Measurements from ENCODE around the gene HECA.
"Not testable (repeated sequence)": the region's sequence is repeated elsewhere in the genome, so short reads cannot be mapped to it uniquely, and the experiment has no call there.

The HECA gene

GRCh38 chr6:139219271-139219729 is 84.4 kb downstream of the HECA start:
- no peaks in the 10 kb centered on the region for H3K9me2 ChIP-seq (replicated peaks; ENCODE audit: insufficient read depth, low read length)
- H3K9me3 ChIP-seq (replicated peaks; ENCODE audit: insufficient read depth, low read length) = no peaks in the 10 kb centered on the region
- H3F3A ChIP-seq (ENCODE audit: insufficient read depth, low read length) = peaks cover 20% of the 10 kb centered on the region
- H3K4me3 ChIP-seq (ENCODE audit: low read length) = peak overlapping the region; percentile 42
- H3K27me3 ChIP-seq (replicated peaks; ENCODE audit: insufficient read depth, low read length) = no peaks in the 10 kb centered on the region
- peak overlapping the region; percentile 67 for H2AFZ ChIP-seq (ENCODE audit: low read length)
- peak overlapping the region; percentile 39 for H3K9ac ChIP-seq (ENCODE audit: low read length)
- H3K4me2 ChIP-seq (ENCODE audit: low read depth, low read length) = peak overlapping the region; percentile 64
- peaks cover 18% of the 10 kb centered on the region for H3K4me1 ChIP-seq (ENCODE audit: low read length)
- H3K27ac ChIP-seq (ENCODE audit: low read length) = peak overlapping the region; percentile 80
- peak; percentile 92 for TF ChIP-seq CTCF (IDR thresholded peaks at IDR 0.05; ENCODE audit: low read length)
- no peak for TF ChIP-seq EZH2phosphoT487 (IDR thresholded peaks at IDR 0.05; ENCODE audit: low read length)
- no peak for TF ChIP-seq EZH2 (optimal IDR thresholded peaks at IDR 0.05; ENCODE audit: low read depth, low read length)
- no peaks in the 10 kb centered on the region for H3K36me3 ChIP-seq (replicated peaks; ENCODE audit: insufficient read depth, low read length)
- no peaks in the 10 kb centered on the region for H4K20me1 ChIP-seq (ENCODE audit: insufficient read depth, low read length)
- peak; percentile 94 for DNase-seq
- no peaks in the 10 kb centered on the region for H3K79me2 ChIP-seq (ENCODE audit: low read length)

- Histone ChIP-seq H3K4me1 (ENCODE audit: low read length) (peaks cover 18% of the 10 kb centered on the region), H3K4me3 (ENCODE audit: low read length) (peak overlapping the region; percentile 42), H3F3A (ENCODE audit: insufficient read depth, low read length) (peaks cover 20% of the 10 kb centered on the region), H4K20me1 (ENCODE audit: insufficient read depth, low read length) (no peaks in the 10 kb centered on the region), H3K36me3 (replicated peaks; ENCODE audit: insufficient read depth, low read length) (no peaks in the 10 kb centered on the region), H3K4me2 (ENCODE audit: low read depth, low read length) (peak overlapping the region; percentile 64), H3K27ac (ENCODE audit: low read length) (peak overlapping the region; percentile 80), H3K9me2 (replicated peaks; ENCODE audit: insufficient read depth, low read length) (no peaks in the 10 kb centered on the region), H3K9me3 (replicated peaks; ENCODE audit: insufficient read depth, low read length) (no peaks in the 10 kb centered on the region), H3K27me3 (replicated peaks; ENCODE audit: insufficient read depth, low read length) (no peaks in the 10 kb centered on the region), H3K9ac (ENCODE audit: low read length) (peak overlapping the region; percentile 39), H3K79me2 (ENCODE audit: low read length) (no peaks in the 10 kb centered on the region), H2AFZ (ENCODE audit: low read length) (peak overlapping the region; percentile 59)
- no peak for TF ChIP-seq CTCF (IDR thresholded peaks at IDR 0.05; ENCODE audit: low read length)
- TF ChIP-seq EZH2phosphoT487 (IDR thresholded peaks at IDR 0.05; ENCODE audit: low read length) = no peak
- TF ChIP-seq EZH2 (optimal IDR thresholded peaks at IDR 0.05; ENCODE audit: low read depth, low read length) = no peak
- peak; percentile 32 for DNase-seq
Observed at GRCh38 chr6:139219746-139220145, 84.9 kb downstream of the HECA start.

- DNase-seq; H3K27me3 ChIP-seq (replicated peaks; ENCODE audit: insufficient read depth, low read length); H3K9me3 ChIP-seq (replicated peaks; ENCODE audit: insufficient read depth, low read length); H2AFZ ChIP-seq (ENCODE audit: low read length); H3K4me3 ChIP-seq (ENCODE audit: low read length); H3K27ac ChIP-seq (ENCODE audit: low read length); H3K36me3 ChIP-seq (replicated peaks; ENCODE audit: insufficient read depth, low read length); H3K9me2 ChIP-seq (replicated peaks; ENCODE audit: insufficient read depth, low read length); H3K79me2 ChIP-seq (ENCODE audit: low read length); H4K20me1 ChIP-seq (ENCODE audit: insufficient read depth, low read length); H3K9ac ChIP-seq (ENCODE audit: low read length); H3K4me2 ChIP-seq (ENCODE audit: low read depth, low read length): not testable (repeated sequence)
- Histone ChIP-seq H3F3A (ENCODE audit: insufficient read depth, low read length) (peaks cover 16% of the 10 kb centered on the region), H3K4me1 (ENCODE audit: low read length) (peaks cover 26% of the 10 kb centered on the region)
Observed at GRCh38 chr6:139228387-139228786, 93.5 kb downstream of the HECA start.

Measured in MM.1S (cell line).